Measurements from ENCODE around the gene LDLRAP1.

LDLRAP1 gene

GRCh38 chr1:25563330-25564215 is 20.2 kb downstream of the LDLRAP1 start:
- no peak for DNase-seq

- no peak for DNase-seq
Observed at GRCh38 chr1:25564777-25565574, 21.6 kb downstream of the LDLRAP1 start.

GRCh38 chr1:25565626-25566025 is 22.2 kb downstream of the LDLRAP1 start:
- no peak for DNase-seq

- DNase-seq, result no peak
Observed at GRCh38 chr1:25566176-25566729, 22.8 kb downstream of the LDLRAP1 start.

GRCh38 chr1:25566730-25567341 is 23.4 kb downstream of the LDLRAP1 start:
- DNase-seq, result no peak

- no peak for DNase-seq
Observed at GRCh38 chr1:25567710-25568089, 24.3 kb downstream of the LDLRAP1 start.

GRCh38 chr1:25568090-25568833 is 24.9 kb downstream of the LDLRAP1 start:
- peak; percentile 51 for DNase-seq

- DNase-seq, result no peak
Observed at GRCh38 chr1:25568834-25569596, 25.6 kb downstream of the LDLRAP1 start.

- DNase-seq, result no peak
Observed at GRCh38 chr1:25569597-25570396, 26.4 kb downstream of the LDLRAP1 start.

- DNase-seq, result no peak
Observed at GRCh38 chr1:25570798-25571521, 27.6 kb downstream of the LDLRAP1 start.

GRCh38 chr1:25571522-25571970 is 28.1 kb downstream of the LDLRAP1 start:
- no peak for DNase-seq

- DNase-seq, result no peak
Observed at GRCh38 chr1:25572107-25572506, 28.7 kb downstream of the LDLRAP1 start.

- DNase-seq, result peak; percentile 13
Observed at GRCh38 chr1:25572708-25573590, 29.5 kb downstream of the LDLRAP1 start.

- DNase-seq, result no peak
Observed at GRCh38 chr1:25573591-25573930, 30.2 kb downstream of the LDLRAP1 start.

GRCh38 chr1:25573961-25574360 is 30.6 kb downstream of the LDLRAP1 start:
- no peak for DNase-seq

GRCh38 chr1:25575191-25575590 is 31.8 kb downstream of the LDLRAP1 start:
- no peak for DNase-seq

GRCh38 chr1:25576459-25577133 is 33.2 kb downstream of the LDLRAP1 start:
- no peak for DNase-seq

- no peak for DNase-seq
Observed at GRCh38 chr1:25577134-25577920, 33.9 kb downstream of the LDLRAP1 start.
